ENCODE data around the gene PTTG1IP. TPM values are rescaled to one million over a fixed set of nuclear protein-coding genes. Genes with fewer than 3 reads are reported as not detected.
"Not testable (repeated sequence)": the region's sequence is repeated elsewhere in the genome, so short reads cannot be mapped to it uniquely, and the experiment has no call there.

The PTTG1IP gene
- total and polyA plus RNA-seq, 2 of the 13 experiments (the other 11 are each of a cell fraction or from before 2014, with no cell fraction given) = 161 to 700 TPM

DNA sequence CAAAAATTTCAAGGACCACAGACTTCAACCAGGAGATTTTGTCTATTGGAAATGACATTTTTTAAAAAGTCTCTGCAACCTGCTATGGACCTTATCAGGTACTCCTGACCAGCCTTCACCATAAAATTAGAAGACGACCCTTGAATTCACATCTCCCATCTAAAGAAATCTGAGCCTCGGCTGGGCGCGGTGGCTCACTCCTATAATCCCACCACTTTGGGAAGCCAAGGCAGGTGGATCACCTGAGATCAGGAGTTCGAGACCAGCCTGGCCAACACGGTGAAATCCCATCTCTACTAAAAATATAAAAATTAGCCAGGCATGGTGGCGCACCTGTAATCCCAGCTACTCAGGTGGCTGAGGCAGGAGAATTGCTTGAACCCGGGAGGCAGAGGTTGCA lies 5.7 kb upstream of the PTTG1IP start:
- H2AFZ ChIP-seq (ENCODE audit: low read length); CTCF ChIA-PET (ENCODE audit: low intra/inter-chr PET ratio, low total read pairs); DNase-seq (ENCODE audit: low spot score); H4K20me1 ChIP-seq (ENCODE audit: insufficient read depth, low read length); H3K36me3 ChIP-seq (replicated peaks in 1 of 2; ENCODE audit: control insufficient read depth in 1 of 2, insufficient read depth in 2 of 2, low read length in 2 of 2); H3K79me2 ChIP-seq (ENCODE audit: insufficient read depth, low read length); BruUV-seq (replicated peaks); FAIRE-seq; ATAC-seq; in situ Hi-C loops (cut with HindIII; ENCODE audit: extremely low pct_ligation_motif_present, low pct_unique_long_range_greater_than_20kb); intact Hi-C loops (cut with micrococcal nuclease; ENCODE audit: unreplicated experiment); H3K9me3 ChIP-seq (ENCODE audit: low read length); H3K27me3 ChIP-seq (ENCODE audit: control insufficient read depth in 1 of 2, insufficient read depth in 2 of 2, low read length in 2 of 2): not testable (repeated sequence)
- Histone ChIP-seq H3K27ac (ENCODE audit: extremely low read length, insufficient read depth, low read length) (peak overlapping the region; percentile 99), H3K4me2 (ENCODE audit: low read depth, low read length) (peak overlapping the region; percentile 67), H3K9ac (ENCODE audit: insufficient read depth, low read depth, low read length) (peak overlapping the region; percentile 79; the same call in 1 of the 2 replicates), H3K4me1 (ENCODE audit: insufficient read depth, low read length) (peaks cover 100% of the 10 kb centered on the region), H3K4me3 (replicated peaks in 1 of 3; ENCODE audit: insufficient read depth in 1 of 3, low read depth in 2 of 3, low read length in 3 of 3) (peak overlapping the region in 1 of 3 experiments; percentile 48; a peak in 1 of 6 replicates)
- WGBS (ENCODE audit: low lambda C conversion rate) = 93% methylated on average over 8 of the region's 8 CpGs
- TF ChIP-seq TFDP2 (CRISPR knock-in tag; IDR thresholded peaks at IDR 0.05) (0 out of 2 replicates have a peak, but pooled peaks have one; percentile 2), AHDC1 (CRISPR knock-in tag; IDR thresholded peaks at IDR 0.05; ENCODE audit: borderline replicate concordance) (0 out of 2 replicates have a peak, but pooled peaks have one; percentile 39)
- POLR2A ChIA-PET = interaction anchor here (2.6 to 2.7 kb wide), 2 partner anchors 28 to 34 kb away, joined by 17 to 38 read pairs; no protein-coding TSS in a partner anchor

Measured in HepG2 (cell line).